HG03442 (cell line): Measurements from ENCODE around the gene TOLLIP.
"Not testable (repeated sequence)": the region's sequence is repeated elsewhere in the genome, so short reads cannot be mapped to it uniquely, and the experiment has no call there.

Experiments used
- ATAC-seq: cut with Tn5 transposase; IDR thresholded peaks from one replicate; pipeline ENCODE4 v1.9.1; 2021; ENCODE audit warnings: mild to moderate bottlenecking, moderate library complexity; ENCODE audit not compliant: unreplicated experiment

Gene TOLLIP

DNA sequence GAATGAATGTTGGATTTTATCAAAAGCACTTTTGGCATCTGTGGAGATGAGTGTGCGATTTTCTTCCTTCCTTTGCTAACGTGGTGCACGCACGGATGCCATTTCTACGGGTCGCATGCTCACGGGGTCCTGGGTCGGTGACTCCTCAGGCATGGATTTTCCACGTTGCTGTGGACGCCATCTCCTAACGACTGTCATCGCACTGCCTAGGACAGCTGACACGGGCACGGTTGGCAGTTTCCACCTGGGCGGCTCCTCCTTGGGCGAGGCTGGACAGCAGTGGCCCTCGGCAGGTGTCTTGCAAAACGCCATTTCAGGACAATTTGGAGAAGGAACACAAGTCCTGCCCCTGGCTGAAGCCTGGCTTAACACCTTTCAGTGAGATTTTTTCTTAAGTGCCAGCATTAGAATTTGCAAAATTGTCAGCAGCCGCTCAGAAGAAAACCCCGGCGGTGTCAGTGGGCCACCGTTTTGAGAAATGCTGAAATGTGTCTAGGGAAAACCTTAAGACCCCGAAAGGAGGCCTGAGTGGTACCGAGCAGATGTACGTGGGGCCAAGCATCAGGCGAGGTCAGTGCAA, 34.7 kb upstream of the TOLLIP start:
- ATAC-seq: no peak

DNA sequence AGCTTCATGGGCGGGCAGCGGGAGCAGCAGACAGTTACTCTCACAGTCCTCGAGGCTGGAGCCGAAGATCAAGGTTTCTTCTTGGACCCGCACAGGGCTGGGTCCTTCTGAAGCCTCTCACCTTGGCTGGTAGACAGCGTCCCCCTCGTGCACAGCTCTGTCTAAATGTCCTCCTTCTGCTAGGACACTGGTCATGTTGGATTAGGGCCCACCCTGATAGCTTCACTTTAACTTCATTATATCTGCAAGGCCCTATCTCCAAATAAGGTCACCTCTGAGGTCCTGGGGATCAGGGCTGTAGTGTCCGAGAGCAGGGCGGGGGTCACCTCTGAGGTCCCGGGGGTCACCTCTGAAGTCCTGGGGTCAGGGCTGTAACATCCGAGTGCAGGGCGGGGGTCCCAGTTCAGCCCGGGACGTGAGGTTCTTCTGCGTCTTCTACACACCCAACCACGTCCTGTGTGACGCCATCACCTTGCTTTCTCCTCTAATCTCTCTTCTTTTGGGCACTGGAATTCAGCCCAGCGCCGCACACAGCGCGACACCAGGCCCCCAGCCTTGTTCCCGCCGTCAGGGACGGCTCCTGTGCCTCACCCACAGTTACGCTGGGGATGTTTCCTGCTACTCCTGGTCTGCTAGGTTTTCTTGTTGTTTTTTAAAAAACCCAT, 34.1 kb upstream of the TOLLIP start:
- ATAC-seq: no peak

DNA sequence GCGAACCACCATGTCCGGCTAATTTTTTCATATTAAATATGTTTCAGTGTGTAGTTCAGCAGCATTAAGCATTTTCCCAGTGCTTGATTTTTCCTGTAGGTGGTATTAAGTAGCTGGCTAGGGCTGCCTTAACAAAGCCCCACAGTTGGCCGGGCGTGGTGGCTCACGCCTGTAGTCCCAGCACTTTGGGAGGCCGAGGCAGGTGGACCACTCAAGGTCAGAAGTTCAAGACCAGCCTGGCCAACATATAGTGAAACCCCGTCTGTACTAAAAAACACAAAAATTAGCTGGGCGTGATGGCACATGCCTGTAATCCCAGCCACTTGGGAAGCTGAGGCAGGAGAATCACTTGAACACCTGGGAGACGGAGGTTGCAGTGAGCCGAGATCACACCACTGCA, 33.5 kb upstream of the TOLLIP start:
- ATAC-seq: no peak

DNA sequence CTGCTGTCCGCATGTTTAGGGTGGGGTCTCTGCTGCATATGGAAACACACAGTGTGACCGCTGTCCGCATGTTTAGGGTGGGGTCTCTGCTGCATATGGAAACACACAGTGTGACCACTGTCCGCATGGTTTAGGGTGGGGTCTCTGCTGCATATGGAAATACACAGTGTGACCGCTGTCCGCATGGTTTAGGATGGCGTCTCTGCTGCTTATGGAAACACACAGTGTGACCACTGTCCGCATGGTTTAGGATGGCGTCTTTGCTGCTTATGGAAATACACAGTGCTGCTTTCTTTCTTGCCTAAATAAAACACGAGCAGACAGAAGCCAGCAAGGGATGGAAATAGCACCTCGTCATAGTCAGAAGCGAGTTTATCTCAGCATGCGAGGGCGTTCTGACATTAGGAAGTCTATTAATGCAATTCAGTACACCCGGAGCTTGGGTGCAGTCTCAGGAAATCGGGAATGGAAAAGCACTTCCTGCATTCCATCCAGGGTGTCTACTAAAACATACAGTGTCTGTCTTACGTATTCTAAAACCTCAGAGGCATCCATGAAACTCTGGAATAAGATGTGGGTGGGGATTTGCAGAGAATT, 32.6 kb upstream of the TOLLIP start:
- no peak for ATAC-seq

DNA sequence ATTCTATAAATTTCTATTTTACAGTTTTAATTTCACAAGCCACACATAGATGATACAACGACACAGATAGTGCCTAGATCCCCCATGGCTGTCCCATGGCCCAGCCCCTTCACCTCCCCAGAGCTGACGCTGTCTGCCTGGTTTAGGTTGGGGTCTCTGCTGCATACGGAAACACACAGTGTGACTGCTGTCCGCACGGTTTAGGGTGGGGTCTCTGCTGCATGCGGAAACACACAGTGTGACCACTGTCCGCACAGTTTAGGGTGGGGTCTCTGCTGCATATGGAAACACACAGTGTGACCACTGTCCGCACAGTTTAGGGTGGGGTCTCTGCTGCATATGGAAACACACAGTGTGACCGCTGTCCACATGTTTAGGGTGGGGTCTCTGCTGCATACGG, 31.8 kb upstream of the TOLLIP start:
- ATAC-seq: not testable (repeated sequence)

DNA sequence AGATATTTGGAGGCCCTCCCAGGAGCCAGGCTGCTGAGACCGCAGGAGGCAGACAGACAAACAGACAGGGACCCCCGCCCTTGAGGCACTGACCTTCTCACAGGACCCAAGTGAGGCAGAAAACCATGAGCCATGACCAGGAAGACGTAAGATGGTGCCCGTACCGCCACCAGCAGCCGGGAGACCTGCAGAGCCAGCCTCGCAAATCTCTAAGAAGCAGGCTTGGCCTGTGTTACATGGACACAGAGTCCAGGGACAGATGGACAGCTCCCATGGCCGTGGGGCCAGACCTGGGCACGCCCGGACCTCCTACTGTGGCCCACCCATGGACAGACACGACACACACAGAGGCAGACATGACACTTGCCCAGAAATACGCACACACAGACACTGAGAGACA, 30.7 kb upstream of the TOLLIP start:
- ATAC-seq: no peak

DNA sequence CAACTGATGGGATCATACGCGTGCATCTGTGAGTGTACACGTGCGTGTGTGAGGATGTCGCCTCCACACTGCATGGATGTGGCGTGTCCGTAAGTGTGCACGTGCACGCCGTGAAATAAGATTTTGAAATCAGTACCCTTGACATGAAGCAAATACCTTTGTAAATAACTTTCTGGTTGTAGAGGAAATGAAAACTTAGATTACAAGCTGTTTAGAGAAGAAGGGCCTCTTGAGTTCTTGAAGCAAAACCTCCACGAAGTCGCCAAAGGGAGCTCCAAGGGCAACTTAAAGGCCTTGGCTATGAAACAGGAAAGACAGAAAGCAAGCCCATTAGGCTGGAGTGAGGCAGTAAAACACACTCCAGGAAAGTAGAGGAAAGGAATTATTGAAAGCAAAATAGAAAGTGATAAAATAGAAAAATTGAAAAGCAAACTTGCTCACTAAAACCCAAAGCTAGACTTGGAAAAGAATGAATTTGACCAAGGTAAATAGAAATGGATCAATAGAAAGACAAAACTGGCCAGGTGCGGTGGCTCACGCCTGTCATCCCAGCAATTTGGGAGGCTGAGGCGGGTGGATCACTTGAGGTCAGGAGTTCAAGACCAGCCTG, 29.7 kb upstream of the TOLLIP start:
- no peak for ATAC-seq

DNA sequence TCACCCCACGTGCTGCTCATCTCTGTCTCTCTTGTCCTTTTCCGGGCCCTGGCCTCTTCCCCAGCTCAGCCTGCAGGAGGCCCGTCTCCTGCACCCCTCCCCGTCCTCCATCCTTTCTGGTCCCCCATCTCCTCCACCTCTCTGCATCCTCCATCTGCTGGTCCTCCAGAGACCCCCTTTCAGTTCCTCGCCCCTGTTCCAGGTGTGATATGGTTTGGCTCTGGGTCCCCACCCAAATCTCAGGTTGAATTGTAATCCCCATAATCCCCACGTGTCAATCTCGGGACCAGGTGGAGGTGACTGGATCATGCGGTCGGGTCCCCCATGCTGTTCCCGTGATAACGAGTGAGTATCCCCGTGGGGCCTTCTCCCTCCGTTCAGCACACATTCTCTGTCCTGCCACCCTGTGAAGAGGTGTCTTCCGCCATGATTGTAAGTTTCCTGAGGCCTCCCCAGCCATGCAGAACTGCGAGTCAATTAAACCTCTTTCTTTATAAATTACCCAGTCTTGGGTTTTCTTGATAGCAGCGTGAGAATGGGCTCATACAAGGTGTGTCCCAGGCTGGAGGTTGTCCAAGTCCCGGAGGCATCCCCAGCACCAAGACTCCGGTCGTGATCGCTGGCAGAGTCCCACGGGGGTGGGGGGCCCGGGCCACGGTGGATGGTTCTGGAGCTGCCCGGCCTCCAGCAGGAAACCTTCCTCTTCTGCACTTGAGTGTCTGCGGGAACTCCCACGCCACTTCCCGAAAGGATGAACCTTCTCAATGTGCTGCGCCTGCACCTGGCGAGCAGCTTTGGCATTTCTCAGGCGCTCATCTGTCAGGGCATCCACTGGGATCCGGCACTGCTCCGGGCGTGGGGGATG, 29.0 kb upstream of the TOLLIP start:
- no peak for ATAC-seq

DNA sequence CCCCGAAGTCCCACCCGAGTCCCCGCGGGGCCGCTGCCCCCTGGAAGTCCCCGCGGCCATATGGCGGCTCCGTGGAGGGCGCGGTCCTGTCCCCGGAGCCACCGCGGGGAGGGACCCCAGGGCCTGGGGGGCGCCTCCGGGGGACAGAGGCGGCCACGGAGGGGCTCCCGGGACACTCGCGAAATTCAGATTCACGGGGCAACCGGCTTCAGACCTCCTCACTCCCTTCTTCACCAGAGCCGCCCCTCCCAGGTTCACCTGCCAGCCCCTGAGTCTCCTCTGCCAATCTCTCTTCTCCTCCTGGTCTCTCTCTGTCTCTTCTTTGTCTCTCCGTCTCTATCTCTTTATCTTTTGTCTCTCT, 28.2 kb upstream of the TOLLIP start:
- ATAC-seq: no peak

DNA sequence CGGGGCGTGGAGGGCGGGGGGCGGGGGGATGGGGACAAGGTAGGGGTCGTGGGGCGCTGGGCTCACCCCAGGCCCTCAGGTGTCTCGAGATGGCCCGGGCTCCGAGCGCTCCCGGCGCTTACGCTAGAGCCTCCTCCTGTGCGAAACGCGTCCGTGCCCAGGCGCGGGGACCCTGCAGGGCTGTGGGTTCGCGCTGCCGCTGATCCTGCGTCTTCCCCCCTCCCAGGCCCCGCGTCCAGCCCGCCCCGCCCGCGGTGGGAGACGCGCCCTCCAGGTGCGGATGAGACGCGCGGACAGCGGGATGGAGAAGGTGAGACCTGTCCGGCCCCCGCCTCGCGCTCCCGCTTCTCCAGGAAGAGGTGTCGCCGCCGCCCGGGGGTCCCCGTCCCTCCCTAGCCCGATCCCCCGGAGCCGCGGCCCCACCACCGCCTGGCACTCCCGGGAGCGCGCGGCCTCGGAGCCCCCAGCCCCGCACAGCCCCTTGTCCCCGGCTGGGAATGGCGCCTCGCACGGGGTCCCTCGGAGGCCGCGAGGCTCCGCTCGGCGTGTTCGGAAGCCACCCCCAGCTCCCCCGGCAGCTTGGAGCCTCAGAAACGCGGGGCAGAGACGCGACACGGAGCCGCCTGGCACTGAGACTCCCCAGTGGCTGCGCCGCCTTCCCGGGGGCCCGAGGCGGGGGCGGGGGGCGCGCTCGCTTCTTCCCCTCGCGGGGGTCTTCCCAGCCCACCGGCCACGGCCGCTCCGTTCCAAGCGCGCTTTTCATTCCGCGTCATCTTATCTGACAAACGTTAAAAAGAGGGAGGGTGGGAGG, 27.6 kb upstream of the TOLLIP start:
- ATAC-seq: no peak

DNA sequence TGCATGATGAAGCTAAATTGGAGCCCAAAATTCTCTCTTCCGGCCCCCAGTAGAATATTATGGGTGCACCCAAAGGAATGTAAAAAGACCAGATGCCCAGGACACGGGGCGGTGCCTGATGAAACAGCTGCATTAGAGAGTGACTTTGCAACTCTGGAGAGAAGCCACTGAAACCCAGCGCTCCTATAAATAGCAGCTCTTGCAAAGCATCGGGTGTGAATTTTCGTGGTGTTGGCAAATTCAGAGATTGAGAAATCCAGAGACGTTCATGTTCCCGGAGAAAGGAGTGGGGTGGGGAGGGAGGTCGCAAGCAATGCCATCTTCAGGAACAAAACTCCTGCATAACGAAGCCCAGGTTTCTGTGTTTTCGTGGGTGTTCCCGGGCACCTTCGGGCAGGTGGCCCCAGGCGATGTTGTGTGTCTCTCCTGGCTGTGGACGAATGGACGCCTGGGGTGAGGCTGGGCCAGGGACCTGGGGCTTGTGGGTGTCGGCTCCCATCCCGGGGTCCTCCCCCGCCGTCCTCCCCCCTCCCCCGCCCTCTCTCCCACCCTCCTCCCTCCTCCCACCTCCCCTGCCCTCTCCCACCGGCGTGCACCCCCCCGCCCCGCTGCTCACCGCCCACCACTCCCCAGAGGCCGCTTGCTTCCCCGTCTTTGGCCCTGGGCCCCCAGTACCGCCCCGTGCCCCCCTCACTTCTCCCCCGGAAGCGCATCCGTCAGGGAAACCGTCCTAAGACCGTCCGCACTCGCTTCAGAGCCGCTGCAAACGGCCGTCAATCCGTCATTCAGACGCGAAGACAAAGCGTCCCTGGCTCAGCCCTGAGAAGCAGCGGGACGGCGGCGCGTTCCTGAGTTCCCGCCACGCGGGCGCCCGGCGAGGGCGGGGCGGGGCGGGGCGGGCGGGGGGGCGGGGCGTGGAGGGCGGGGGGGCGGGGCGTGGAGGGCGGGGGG, 26.7 kb upstream of the TOLLIP start:
- ATAC-seq: no peak

DNA sequence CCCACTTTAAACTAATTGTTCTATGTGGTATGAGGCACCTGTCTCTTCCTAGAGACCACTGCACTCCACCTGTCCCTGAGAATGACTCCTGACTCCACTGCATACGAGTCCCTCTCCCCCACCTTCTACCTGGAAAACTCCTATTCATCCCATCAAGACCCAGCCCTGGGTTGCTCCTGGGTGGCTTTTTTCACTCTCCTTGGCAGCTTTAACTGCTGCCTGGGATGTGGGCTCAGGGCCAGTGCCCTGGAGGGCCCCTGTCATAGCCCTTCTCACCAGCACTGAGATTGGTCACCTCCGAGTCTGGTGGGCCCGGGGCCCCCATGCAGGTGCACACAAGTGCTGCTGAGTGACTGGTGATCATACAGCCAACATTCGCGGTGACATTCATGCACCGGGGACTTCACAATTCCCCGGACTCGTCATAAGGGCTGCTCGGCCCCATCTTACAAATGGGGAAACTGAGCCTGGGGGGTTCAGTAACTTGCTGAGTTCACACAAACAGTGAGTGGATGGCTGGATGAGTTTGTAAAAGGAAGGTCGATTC, 25.9 kb upstream of the TOLLIP start:
- no peak for ATAC-seq

DNA sequence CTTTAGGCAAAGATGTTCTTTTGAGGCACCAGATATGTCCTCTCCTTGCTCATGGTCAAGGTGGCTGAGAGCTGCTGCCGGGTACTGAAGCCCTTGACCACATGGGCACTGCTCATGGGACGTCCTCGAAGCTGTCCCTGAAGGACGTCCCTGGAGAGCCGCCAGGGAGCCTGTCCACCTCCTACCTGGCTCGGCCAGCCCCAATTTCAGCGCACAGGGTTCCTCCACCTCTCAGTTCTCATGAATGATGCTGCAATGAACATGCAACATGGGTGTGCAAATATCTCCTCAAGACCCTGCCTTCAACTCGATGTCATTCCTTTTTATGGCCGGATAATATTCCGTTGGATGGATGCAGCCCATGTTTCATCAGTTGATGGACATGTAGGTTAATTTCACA, 24.4 kb upstream of the TOLLIP start:
- no peak for ATAC-seq

DNA sequence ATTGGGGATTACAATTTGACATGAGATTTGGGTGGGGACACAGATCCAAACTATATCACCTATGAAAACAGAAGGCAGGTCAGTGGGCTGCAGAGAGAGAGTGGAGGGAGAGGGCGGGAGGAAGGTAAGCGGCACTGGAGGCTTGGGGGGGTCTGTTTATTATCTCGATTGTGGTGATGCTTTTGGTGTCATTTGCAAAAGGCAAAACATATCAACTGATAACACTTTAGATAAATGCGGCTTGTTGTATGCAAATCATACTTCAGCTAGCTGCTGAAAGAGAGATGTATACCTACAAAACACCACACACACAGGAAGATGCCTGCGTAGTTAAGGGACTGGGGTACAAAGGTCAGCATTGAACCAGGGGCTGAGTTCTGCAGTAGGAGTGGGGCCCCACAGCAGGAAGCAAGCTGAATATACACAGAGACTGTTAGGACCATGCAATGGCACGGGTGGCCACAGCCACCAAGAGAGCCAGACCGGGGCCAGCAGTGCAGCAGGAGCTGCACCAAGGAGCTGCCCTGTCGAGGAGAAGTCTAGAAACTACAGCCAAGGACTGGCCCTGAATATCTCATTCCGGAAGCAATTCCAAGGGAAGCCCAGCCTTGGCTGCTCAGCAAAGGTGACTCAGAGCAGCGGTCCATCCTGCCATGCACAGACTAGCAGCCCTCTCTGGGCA, 23.8 kb upstream of the TOLLIP start:
- no peak for ATAC-seq

DNA sequence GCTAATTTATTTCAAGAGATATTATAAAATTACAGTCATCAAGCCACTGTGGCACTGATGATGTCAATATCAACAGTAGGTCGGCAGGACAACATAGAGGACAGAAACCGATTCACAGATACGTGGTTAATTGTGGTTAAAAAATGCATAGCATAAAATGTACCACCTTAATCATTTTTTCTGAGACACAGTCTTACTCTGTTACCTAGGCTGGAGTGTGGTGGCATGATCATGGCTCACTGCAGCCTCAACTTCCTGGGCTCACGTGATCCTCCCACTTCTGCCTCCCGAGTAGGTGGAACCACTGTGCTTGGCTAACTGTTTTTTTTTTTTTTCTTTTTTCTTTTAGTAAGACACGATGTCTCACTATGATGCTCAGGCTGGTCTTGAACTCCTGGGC, 21.0 kb upstream of the TOLLIP start:
- ATAC-seq: no peak

DNA sequence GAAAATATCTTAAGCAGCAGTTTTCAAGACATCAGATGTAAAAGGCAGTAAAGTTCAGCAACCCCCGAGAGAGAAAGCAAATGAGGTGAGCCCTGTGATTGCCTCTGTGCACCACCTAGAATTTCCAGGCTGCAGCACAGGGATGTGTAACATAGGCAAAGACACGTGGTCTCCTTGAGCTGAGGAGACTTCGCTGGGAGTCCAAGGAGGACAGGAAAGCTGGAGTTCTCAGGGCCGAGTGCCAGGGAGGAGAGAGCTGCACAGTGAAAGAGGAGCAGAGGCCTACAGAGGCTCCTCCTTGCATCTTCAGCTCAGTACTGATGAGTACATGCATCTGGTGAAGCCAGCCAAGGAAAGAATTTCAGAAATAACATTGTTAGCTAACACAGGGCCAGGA, 17.6 kb upstream of the TOLLIP start:
- no peak for ATAC-seq

DNA sequence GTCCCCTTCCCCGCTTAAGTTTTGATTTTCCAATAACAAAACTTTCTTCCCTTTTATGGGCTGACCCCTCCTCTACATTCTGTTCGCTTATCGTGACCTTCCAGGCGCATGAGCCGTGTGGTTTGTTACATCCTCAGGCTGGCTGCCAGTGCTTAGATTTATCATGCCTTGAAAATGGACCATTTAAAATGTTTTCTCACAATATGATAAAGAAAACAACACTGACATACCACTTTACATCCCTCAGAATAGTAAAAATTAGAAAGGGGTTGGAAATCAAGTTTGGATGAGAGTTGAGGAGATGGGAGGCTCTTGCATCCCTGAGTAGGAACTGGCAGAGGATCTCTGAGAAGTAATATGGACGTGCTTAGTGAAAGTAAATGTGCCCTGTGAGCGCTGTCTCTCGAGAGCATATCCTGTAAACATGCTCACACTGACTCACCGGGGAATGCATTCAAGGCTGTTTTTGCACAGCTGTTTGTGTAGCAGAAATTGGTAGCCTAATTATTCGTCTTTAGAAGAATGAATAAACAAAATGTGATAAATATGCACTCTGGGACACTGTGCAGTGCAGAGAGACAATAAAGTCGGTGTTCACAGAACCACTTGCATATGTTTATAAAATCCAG, 17.1 kb upstream of the TOLLIP start:
- ATAC-seq: no peak

DNA sequence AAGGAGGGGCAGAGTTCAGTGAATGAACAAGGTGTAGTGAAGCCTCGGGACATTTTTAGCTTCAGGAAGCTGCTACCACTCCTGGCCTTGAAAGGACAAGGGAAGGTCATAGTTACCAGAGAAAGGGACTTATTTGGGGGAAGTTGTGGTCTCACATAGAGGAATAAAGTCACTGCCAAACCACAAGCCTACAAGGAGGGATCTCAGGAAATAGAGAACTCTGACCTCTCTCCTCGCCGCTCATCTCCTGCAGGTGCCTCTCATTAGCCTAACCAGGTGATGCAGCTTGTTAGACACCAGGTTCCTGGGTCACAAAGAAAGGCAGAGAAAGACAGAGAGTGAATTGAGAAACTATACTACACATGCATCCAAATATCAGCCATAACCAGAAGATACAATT, 14.3 kb upstream of the TOLLIP start:
- no peak for ATAC-seq
